HG03196 (cell line): Measurements from ENCODE around the gene GDF10.

Experiments
- ATAC-seq: cut with Tn5 transposase; IDR thresholded peaks from one replicate; pipeline ENCODE4 v1.9.1; 2021; ENCODE audit not compliant: unreplicated experiment

GDF10 gene

DNA sequence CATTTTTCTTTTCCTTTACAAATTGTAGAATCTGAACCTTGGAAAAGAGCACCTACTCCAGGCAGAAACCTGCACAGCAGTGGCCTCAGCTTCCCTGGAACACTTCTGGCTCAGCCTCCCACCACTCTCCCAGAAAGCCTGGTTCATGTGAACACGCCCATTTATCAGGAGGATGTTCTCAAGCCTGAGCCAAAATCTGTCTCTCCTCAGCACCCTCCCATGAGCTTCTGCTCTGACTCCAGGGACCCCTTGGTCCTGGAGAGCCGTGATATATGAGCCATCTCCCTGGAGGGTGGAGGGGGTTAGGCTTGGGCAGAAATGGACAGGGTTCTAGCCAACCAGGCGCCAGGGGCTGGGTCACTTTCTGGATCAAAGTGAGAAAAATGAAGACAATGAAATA is 32.4 kb downstream of the GDF10 start:
- no peak for ATAC-seq

DNA sequence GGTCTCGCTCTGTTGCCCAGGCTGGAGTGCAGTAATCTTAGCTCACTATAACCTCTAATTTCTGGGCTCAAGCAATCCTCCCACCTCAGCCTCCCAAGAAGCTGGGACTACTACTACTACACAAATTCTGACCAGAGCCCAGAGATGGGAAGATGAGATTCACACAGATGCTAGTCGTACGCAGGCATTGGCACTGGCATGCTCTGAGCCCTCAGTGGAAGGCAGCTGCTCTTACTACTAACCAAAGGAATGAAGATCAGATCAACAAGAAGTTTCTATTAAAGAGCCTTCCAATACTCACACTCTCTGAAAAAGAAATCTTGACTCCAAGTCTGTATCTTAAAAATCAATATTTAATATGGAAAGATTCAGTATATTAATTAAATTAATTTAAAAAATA is 32.9 kb downstream of the GDF10 start:
- no peak for ATAC-seq

DNA sequence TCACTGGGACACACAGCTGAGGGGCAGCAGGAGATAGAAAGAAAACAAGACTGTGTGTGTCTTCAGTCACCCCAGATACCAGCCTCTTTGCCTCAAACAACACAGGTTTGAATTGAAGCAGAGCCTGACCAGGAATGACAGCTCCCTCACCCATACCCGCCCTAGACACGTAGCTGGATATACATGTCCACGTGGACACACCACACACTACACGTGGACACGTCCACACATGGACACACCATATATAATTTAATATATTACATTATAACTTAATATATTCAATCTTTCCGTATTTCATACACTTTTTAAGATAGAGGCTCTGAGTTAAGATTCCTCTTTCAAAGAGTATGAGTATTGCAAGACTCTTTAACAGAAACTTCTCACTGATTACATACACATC is 33.5 kb downstream of the GDF10 start:
- no peak for ATAC-seq

DNA sequence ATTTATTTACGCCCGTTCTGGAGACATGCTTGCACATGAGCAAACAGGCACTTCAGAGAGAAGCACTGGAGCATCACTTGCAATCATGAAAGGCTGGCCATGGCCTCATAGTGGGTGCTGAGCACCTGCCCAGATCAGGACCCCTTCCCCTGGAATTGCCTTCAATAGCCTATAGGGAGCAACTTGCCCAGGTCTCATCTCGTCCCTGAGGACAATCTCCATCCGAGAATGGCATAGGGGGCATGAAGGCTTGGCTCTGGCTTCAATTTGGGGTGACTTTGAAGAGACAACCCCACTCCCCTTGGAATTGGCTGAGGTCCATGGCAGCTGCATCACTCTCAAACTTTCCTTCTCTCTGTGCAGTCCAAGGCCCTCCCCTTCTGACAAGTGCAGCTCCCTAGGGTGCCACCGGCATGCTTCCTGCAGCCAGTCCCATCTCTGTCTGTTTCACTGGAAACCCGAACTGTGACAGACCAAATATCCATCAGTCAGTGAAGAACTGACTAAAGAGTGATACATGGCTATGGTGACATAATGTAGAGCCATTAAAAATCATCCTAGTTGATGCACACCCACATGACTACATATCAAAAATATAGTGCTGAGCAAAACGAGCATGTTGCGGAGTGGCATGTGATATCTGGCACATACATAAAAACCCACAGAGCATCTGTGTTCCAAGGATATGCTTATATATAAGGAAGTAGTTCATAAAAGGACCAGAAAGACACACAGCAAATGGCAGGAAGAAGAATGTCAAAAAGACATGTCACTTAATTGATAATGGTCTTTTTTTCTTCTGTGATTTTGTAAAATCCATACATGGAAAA is 34.7 kb downstream of the GDF10 start:
- ATAC-seq, result no peak

DNA sequence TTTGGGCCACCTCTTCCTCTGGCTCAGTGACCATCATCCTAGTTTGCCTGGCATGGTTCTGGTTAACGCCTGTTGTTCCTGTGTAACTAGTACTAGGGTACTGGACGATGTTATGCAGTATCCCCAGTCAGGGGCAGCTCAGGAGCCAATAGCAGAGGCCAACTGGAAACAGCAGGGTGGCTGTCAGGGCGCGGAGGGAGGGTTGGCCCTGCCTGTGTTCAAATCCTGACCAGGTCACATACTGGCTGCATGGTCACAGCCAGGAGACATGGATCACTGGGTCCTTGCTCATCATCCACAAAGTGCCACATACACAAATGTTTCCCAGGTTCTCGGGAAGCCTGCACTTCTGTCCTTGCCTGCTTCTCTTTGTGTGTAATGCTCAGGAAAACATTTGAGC is 35.9 kb downstream of the GDF10 start:
- no peak for ATAC-seq

DNA sequence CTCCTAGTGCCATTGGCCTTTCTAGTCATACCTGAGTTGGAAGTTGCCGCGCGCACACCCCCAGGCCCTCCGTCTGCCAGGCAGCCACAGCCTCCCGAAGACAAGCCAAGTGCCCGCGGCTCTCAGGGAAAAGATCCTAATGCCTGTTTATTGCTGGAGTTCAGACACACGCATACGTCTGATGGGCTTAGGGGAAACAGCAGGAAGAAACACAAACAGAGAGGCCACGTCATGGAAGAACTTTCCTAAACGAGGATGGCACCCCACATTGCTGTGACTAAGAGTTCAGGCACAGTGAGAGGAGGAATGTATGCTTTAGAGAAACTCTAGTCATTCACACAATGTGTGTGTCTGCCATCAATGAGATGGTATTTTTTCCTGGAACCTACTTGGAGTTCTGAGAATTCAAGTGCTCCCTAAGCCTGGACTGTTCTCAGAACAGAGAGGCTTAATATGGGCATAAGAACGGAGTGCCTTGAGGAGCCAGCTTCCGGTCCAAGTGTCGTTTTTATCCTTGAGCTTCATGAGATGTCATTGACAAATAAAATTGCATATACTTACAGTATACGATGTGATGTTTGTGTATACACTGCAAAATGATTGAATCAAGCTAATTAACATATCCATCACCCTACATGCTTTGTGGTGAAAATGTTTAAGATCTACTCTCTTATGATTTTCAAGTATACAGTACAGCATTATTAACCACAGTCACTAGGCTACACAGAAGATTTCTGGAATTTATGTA is 36.6 kb downstream of the GDF10 start:
- ATAC-seq, result no peak

DNA sequence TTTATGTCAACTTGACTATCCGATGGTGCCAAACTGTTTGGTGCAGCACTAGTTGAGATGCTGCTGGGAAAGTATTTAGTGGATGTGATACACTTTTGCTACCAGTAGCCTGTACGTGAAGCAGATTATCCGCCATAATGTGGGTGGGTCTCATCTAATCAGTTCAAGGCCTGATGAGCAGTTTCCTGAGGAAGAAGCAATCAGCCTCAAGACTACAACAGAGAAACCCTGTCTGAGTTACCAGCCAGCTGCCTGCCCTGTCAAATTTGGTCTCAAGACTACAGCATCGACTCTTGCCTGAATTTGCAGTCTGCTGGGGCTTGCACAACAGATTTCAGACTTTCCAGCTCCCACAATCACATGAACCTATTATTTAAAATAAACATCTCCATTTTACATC is 37.3 kb downstream of the GDF10 start:
- ATAC-seq, result no peak

DNA sequence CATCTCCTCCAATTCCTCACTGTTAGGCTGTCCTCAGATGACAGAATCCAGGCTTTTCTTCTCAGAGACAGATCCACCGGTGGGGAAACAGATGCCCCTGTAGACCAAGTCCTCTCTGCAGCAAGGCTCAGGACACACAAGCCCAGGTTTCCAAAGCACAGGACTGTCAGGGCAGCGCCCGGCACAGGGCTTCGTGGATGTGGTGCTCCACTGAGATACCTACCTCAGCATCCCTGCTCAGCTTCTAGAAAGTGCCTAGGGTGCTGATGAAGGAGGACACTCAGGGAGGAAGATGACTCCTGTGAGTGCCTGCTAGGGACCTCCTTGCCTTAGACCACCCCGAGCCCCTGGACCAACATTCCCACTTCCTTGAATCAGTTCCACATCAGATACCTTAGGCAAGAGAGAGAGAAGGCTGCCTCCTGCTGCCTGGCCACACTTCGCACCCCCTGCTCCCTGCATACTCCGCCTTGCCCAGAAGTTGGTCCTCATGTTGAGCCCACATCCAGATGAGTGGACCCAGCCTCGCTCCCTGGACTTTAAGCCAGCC is 39.3 kb downstream of the GDF10 start:
- no peak for ATAC-seq

DNA sequence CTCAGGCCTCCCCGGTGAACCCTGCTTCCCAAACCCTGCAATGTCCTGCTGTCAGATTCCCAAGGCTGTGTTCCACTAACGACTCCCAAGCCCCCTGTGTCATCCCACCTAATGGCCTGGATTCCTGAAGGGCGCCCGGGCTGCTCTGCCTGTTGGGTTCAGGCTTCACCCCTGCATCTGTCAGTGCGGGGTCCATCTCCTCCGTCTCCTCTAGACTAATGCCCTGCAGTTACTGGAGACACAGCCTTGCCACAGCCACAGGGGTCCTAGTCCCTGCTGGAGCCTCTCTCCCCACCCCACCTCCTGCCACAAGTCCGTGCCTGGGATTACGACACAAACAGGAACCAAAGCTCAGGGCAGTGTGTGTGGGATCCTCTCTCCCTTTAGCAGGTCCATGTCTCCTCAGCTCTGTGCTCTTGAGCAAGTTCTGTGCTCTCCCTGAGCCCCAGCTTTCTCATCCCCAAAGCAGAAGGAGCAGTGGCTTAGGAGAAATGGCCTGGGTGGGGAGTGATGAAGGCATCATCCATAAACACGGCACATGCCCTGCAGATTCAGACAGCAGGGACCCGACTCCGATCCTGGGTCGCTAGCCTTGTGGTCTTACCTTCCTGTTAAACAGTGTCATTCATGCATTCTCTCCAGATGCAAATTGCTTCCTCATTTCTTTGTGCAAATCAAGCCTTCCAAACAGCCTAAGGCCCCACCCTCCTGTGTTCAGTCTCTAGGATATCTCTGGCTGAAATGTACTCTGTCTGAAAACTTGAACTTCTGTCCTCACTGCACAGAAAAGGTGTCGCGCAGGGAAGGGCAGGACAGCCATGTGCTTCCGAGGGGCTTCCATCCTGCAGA is 40.0 kb downstream of the GDF10 start:
- ATAC-seq, result no peak

DNA sequence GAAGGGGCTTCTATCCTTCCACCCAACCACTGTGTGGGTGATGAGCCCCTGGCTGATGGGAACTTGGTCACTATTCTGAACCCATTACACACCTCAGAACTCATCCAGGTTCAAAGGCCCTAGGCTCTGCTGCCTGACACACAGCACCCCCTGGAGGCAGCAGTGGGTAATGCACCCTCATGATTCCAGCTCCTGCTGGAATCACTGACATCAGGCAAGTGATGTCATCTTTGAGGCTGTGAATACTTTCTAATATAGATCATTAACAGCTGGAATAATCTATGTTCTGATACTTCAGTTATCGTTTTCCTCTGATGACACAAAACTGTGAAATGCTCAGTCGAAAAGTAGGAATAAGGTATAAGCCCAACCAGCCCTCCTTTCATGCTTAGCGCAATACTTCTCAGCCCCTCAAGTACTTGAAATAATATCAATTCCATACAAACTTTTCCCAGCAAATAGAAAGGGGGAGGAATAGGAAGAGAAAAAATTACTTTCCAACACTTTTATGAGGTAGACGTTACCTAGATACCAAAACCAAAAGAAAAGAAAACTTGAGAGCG is 40.7 kb downstream of the GDF10 start:
- no peak for ATAC-seq

DNA sequence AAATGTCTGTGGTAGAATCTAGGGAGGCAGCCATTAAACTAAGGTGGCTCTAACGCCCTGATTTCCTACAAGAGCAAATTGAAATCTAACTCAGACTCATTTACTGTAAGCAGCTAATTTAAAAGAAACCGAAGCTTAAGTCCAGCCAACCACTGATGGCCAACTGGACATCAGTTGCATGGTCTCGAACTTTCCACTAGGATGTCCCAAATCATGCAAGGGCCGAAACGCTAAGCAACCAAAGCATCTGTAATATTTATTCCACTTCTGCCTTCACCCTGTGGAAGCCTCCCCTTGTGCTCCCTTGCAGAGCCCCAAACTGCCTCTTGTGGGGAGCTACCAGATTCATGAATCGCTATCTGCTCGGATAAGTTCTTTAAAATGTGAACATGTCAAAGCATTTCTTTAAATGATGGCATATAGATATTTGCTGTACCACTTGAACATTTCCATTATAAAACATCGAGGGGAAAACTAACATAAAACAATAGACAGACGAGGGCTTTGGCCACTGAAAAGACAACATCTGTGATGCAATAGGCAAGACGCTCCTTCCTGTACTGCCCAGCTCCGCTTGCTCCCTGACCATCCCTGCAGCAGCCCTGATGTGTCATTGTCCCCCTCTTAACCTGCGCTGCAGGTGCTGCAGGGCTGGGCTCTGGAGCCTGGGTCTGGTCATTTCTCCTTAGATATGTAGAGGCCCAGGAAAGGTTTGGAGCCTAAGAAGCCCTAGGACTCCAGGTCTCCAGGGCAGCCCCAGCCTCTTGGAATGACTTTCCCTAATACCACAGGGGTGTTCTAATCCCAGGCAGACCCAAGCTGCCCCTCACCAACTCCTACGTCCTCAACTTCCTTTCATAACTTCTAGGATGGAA is 45.2 kb downstream of the GDF10 start:
- ATAC-seq, result no peak

DNA sequence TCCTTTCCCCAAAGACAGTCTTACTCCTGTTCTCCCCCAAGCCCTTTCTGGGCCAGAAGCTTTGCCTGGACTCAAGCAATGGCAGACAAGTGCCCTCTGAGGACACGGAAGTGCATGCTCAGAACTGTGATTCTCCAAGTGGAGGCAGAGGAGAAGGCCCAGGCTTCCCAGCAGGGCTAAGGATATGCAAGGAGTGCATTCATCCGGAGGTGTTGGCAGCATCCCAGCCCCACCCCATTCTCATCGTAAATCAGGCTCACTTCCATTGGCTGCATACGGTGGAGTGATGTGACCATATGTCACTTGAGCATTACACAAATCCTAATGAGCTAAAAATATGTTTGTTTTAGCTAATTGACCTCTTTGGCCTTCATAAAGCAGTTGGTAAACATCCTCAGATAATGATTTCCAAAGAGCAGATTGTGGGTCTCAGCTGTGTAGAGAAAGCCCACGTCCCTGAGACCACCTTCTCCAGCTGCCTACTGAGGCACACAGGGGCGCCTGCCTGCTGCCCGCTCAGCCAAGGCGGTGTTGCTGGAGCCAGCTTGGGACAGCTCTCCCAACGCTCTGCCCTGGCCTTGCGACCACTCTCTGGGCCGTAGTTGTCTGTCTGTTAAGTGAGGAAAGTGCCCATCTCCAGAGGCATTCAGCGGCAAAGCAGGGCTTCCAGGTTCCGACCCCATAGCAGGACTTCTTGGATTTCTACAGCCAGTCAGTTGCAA is 46.7 kb downstream of the GDF10 start:
- no peak for ATAC-seq

DNA sequence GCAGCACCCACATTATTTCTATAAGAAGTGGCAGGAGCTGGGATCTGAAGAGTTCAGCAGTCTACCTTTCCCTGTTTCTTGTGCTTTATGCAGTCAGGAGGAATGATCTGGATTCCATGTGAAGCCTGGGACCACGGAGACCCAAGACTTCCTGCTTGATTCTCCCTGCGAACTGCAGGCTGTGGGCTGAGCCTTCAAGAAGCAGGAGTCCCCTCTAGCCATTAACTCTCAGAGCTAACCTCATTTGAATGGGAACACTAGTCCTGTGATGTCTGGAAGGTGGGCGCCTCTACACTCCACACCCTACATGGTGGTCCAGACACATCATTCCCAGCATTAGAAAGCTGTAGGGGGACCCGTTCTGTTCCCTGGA is 47.3 kb downstream of the GDF10 start:
- ATAC-seq, result no peak

DNA sequence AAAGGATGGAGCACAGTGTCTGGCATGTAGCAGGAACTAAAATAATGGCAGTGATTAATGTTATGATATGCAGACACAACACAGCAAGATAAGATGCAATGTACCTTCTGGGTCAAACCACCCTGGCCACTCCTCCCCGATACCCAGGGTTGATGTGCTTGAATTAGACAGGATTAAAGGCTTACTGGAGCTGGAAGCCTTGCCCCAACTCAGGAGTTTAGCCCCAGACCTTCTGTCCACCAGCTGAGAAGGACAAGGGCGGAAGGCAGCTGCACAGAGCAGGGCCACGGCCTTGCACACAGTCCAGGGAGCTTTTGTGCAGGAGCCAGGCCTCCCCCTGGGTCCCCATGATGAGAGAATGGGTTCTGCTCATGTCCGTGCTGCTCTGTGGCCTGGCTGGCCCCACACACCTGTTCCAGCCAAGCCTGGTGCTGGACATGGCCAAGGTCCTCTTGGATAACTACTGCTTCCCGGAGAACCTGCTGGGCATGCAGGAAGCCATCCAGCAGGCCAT is 48.2 kb downstream of the GDF10 start, which contains the start of gene RBP3:
TSS of gene RBP3 (plus strand) at position 226 of the 514 bp plus-strand sequence. CDS start at position 348, 122 bp downstream.
- ATAC-seq, result no peak

DNA sequence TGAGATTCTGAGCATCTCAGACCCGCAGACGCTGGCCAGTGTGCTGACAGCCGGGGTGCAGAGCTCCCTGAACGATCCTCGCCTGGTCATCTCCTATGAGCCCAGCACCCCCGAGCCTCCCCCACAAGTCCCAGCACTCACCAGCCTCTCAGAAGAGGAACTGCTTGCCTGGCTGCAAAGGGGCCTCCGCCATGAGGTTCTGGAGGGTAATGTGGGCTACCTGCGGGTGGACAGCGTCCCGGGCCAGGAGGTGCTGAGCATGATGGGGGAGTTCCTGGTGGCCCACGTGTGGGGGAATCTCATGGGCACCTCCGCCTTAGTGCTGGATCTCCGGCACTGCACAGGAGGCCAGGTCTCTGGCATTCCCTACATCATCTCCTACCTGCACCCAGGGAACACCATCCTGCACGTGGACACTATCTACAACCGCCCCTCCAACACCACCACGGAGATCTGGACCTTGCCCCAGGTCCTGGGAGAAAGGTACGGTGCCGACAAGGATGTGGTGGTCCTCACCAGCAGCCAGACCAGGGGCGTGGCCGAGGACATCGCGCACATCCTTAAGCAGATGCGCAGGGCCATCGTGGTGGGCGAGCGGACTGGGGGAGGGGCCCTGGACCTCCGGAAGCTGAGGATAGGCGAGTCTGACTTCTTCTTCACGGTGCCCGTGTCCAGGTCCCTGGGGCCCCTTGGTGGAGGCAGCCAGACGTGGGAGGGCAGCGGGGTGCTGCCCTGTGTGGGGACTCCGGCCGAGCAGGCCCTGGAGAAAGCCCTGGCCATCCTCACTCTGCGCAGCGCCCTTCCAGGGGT is 48.9 kb downstream of the GDF10 start:
- no peak for ATAC-seq

DNA sequence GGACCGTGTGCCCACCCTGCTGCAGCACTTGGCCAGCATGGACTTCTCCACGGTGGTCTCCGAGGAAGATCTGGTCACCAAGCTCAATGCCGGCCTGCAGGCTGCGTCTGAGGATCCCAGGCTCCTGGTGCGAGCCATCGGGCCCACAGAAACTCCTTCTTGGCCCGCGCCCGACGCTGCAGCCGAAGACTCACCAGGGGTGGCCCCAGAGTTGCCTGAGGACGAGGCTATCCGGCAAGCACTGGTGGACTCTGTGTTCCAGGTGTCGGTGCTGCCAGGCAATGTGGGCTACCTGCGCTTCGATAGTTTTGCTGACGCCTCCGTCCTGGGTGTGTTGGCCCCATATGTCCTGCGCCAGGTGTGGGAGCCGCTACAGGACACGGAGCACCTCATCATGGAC is 49.5 kb downstream of the GDF10 start:
- no peak for ATAC-seq

DNA sequence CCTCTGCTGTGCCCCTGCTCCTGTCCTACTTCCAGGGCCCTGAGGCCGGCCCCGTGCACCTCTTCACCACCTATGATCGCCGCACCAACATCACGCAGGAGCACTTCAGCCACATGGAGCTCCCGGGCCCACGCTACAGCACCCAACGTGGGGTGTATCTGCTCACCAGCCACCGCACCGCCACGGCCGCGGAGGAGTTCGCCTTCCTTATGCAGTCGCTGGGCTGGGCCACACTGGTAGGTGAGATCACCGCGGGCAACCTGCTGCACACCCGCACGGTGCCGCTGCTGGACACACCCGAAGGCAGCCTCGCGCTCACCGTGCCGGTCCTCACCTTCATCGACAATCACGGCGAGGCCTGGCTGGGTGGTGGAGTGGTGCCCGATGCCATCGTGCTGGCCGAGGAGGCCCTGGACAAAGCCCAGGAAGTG is 50.0 kb downstream of the GDF10 start:
- no peak for ATAC-seq
